GM18861 (cell line): ENCODE results near the gene IRX2.

Source experiments
- ATAC-seq: cut with Tn5 transposase; IDR thresholded peaks from one replicate; pipeline ENCODE4 v1.9.1; 2021; ENCODE audit not compliant: unreplicated experiment

IRX2 gene

GRCh38 chr5:2697446-2698200, 53.9 kb downstream of the IRX2 start:
- no peak for ATAC-seq

- ATAC-seq = no peak
Observed at GRCh38 chr5:2697041-2697440, 54.4 kb downstream of the IRX2 start.
